MM.1S (cell line): ENCODE results near the gene GALNT5.
"Not testable (repeated sequence)": the region's sequence is repeated elsewhere in the genome, so short reads cannot be mapped to it uniquely, and the experiment has no call there.

Source experiments
- DNase-seq: peaks from one replicate; pipeline ENCODE4 v3.0.0-alpha.2; 2015
- H2AFZ ChIP-seq: fragments of 300-600 bp; sonication (generic); 2 replicates; pipeline ENCODE4 v1.6.0; 2016; ENCODE audit warnings: antibody characterized with exemption, low read length
- H3F3A ChIP-seq: fragments of 300-600 bp; sonication (generic); 2 replicates; pipeline ENCODE4 v1.6.1; 2016; ENCODE audit warnings: mild to moderate bottlenecking, antibody characterized with exemption, low read length, moderate library complexity, mixed read lengths; ENCODE audit not compliant: insufficient read depth
- H3K27ac ChIP-seq: fragments of 300-600 bp; sonication (generic); 2 replicates; pipeline ENCODE4 v1.5.1; 2016; ENCODE audit warnings: mild to moderate bottlenecking, low read length
- H3K27me3 ChIP-seq: fragments of 300-600 bp; sonication (generic); replicated peaks from 2 replicates; pipeline ENCODE4 v1.6.0; 2016; ENCODE audit warnings: low read length; ENCODE audit not compliant: insufficient read depth
- H3K36me3 ChIP-seq: fragments of 300-600 bp; sonication (generic); replicated peaks from 2 replicates; pipeline ENCODE4 v1.6.1; 2016; ENCODE audit warnings: mild to moderate bottlenecking, low read length, mixed read lengths; ENCODE audit not compliant: insufficient read depth
- H3K4me1 ChIP-seq: fragments of 300-600 bp; sonication (generic); 2 replicates; pipeline ENCODE4 v1.6.1; 2016; ENCODE audit warnings: low read length, mixed read lengths
- H3K4me2 ChIP-seq: fragments of 300-600 bp; sonication (generic); 2 replicates; pipeline ENCODE4 v1.6.0; 2016; ENCODE audit warnings: low read depth, low read length
- H3K4me3 ChIP-seq: fragments of 300-600 bp; sonication (generic); 2 replicates; pipeline ENCODE4 v1.5.1; 2016; ENCODE audit warnings: low read length, mixed read lengths
- H3K79me2 ChIP-seq: fragments of 300-600 bp; sonication (generic); 2 replicates; pipeline ENCODE4 v1.6.1; 2016; ENCODE audit warnings: mixed run types, low read length, mixed read lengths
- H3K9ac ChIP-seq: fragments of 300-600 bp; sonication (generic); 2 replicates; pipeline ENCODE4 v1.6.1; 2016; ENCODE audit warnings: low read length, mixed read lengths
- H3K9me2 ChIP-seq: fragments of 300-600 bp; sonication (generic); replicated peaks from 2 replicates; pipeline ENCODE4 v1.6.1; 2016; ENCODE audit warnings: mild to moderate bottlenecking, low read length, mixed read lengths; ENCODE audit not compliant: insufficient read depth
- H3K9me3 ChIP-seq: fragments of 300-600 bp; sonication (generic); replicated peaks from 2 replicates; pipeline ENCODE4 v1.6.1; 2016; ENCODE audit warnings: mild to moderate bottlenecking, low read length, mixed read lengths; ENCODE audit not compliant: insufficient read depth
- H4K20me1 ChIP-seq: fragments of 300-600 bp; sonication (generic); 2 replicates; pipeline ENCODE4 v1.6.1; 2016; ENCODE audit warnings: mild to moderate bottlenecking, low read length, moderate library complexity, mixed read lengths; ENCODE audit not compliant: insufficient read depth
- EZH2 ChIP-seq: fragments of 300-600 bp; sonication (generic); optimal IDR thresholded peaks from 2 replicates; pipeline ENCODE3; 2017; ENCODE audit warnings: low read depth, mild to moderate bottlenecking, antibody characterized with exemption, low read length, mixed read lengths
- EZH2phosphoT487 ChIP-seq: fragments of 300-600 bp; sonication (generic); IDR thresholded peaks from 2 replicates; pipeline ENCODE4 v1.6.1; 2018; ENCODE audit warnings: antibody characterized with exemption, low read length
- TF ChIP-seq, protein P1 (sequence below): fragments of 300-600 bp; sonication (generic); IDR thresholded peaks from 2 replicates; pipeline ENCODE4 v1.5.1; 2016; ENCODE audit warnings: antibody characterized with exemption, low read length, mixed read lengths

Gene GALNT5

GRCh38 chr2:157269922-157270321, 12.4 kb downstream of the GALNT5 start:
- no peak overlapping the region for H3K27ac ChIP-seq
- H3K27me3 ChIP-seq, result no peaks in the 10 kb centered on the region
- H3K4me3 ChIP-seq, result no peak overlapping the region
- no peak overlapping the region for H3K4me2 ChIP-seq
- no peaks in the 10 kb centered on the region for H3K4me1 ChIP-seq
- H3K9me2 ChIP-seq, result no peaks in the 10 kb centered on the region
- DNase-seq, result no peak
- H3F3A ChIP-seq, result no peaks in the 10 kb centered on the region
- no peak overlapping the region for H3K9ac ChIP-seq
- H2AFZ ChIP-seq, result no peak overlapping the region
- H4K20me1 ChIP-seq, result no peaks in the 10 kb centered on the region
- H3K9me3 ChIP-seq, result no peaks in the 10 kb centered on the region
- TF ChIP-seq EZH2phosphoT487 (no peak), EZH2 (no peak)
- TF ChIP-seq, protein P1, sequence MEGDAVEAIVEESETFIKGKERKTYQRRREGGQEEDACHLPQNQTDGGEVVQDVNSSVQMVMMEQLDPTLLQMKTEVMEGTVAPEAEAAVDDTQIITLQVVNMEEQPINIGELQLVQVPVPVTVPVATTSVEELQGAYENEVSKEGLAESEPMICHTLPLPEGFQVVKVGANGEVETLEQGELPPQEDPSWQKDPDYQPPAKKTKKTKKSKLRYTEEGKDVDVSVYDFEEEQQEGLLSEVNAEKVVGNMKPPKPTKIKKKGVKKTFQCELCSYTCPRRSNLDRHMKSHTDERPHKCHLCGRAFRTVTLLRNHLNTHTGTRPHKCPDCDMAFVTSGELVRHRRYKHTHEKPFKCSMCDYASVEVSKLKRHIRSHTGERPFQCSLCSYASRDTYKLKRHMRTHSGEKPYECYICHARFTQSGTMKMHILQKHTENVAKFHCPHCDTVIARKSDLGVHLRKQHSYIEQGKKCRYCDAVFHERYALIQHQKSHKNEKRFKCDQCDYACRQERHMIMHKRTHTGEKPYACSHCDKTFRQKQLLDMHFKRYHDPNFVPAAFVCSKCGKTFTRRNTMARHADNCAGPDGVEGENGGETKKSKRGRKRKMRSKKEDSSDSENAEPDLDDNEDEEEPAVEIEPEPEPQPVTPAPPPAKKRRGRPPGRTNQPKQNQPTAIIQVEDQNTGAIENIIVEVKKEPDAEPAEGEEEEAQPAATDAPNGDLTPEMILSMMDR, result no peak
- H3K79me2 ChIP-seq, result no peaks in the 10 kb centered on the region
- H3K36me3 ChIP-seq, result no peaks in the 10 kb centered on the region

DNA sequence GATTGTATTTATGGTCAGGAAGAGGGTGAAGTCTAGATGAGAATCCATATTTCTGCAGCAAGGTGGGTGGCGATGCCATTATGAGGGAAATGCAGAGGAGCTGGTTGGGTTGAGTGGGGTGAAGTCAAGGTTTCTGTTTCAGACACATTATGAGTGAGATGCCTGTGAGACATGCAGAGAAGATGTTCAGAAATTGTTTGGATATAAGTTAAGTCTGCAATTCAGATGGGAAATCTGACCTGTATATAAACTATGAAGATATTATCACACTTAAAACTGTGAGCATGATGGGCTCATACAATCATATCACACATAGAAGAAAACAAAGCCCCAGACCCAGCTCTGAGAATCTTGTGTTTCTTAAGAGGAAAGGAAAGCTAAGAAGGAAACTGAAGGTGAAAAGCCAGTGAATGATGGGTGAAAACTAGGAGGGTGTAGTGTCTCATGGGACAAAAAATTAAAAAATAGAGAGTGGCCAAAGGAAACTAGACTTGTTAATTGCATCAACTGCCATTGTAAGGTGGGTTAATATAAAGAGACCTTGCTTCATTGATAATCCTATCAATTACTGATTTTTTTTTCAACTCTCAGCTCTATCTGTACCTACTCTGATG, 14.2 kb downstream of the GALNT5 start:
- Histone ChIP-seq H4K20me1 (no peaks in the 10 kb centered on the region), H3K9me2 (no peaks in the 10 kb centered on the region), H3K27ac (no peak overlapping the region), H3K36me3 (no peaks in the 10 kb centered on the region), H3K4me2 (no peak overlapping the region), H3K27me3 (no peaks in the 10 kb centered on the region), H3F3A (no peaks in the 10 kb centered on the region), H3K4me1 (no peaks in the 10 kb centered on the region), H3K9ac (no peak overlapping the region), H3K4me3 (no peak overlapping the region), H3K9me3 (no peaks in the 10 kb centered on the region), H2AFZ (no peak overlapping the region), H3K79me2 (no peaks in the 10 kb centered on the region)
- DNase-seq, result no peak
- TF ChIP-seq EZH2, result no peak
- TF ChIP-seq, protein P1, result no peak
- no peak for TF ChIP-seq EZH2phosphoT487

DNA sequence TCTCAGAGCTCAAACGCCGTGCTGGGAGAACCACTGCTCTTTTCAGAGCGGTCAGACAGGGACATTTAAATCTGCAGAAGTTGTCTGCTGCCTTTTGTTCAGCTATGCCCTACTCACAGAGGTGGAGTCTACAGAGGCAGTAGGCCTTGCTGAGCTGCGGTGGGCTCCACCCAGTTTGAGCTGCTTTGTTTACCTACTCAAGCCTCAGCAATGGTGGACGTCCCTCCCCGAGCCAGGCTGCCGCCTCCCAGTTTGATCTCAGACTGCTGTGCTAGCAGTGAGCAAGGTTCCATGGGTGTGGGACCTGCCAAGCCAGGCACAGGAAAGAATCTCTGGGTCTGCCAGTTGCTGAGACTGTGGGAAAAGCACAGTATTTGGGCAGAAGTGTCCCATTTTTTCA, 21.8 kb downstream of the GALNT5 start:
- not testable (repeated sequence) for DNase-seq, H3K9me2 ChIP-seq, H3K36me3 ChIP-seq, H3K9me3 ChIP-seq, H3K27ac ChIP-seq, H3K79me2 ChIP-seq, H4K20me1 ChIP-seq, H3F3A ChIP-seq, H3K4me3 ChIP-seq, H3K4me1 ChIP-seq, H2AFZ ChIP-seq, H3K4me2 ChIP-seq, H3K27me3 ChIP-seq, H3K9ac ChIP-seq

DNA sequence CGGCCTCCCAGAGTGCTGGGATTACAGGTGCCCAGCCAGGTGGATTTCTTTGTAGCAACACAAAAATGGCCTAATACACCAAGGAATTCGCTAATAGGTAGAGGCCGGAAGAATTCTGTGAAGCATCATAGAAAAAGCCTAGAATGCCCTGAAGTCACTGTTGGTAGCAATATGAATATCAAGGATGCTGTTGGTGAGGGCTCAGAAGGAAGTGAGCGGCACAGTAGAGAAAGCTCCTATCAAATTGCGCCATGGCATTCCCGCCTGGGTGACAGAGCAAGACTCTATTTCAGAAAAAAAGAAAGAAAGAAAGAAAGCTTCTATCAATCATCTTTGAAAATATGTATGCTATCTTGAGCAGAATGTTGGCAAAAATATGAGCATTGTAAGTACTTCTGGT, 23.8 kb downstream of the GALNT5 start:
- no peaks in the 10 kb centered on the region for H3K79me2 ChIP-seq
- no peaks in the 10 kb centered on the region for H3K4me1 ChIP-seq
- no peaks in the 10 kb centered on the region for H3K9me2 ChIP-seq
- no peak for DNase-seq
- no peak overlapping the region for H3K27ac ChIP-seq
- H3K4me3 ChIP-seq, result no peak overlapping the region
- H4K20me1 ChIP-seq, result no peaks in the 10 kb centered on the region
- H3K4me2 ChIP-seq, result no peak overlapping the region
- TF ChIP-seq EZH2 (no peak), EZH2phosphoT487 (no peak)
- TF ChIP-seq, protein P1, result no peak
- H3F3A ChIP-seq, result no peaks in the 10 kb centered on the region
- no peaks in the 10 kb centered on the region for H3K27me3 ChIP-seq
- no peak overlapping the region for H2AFZ ChIP-seq
- H3K36me3 ChIP-seq, result no peaks in the 10 kb centered on the region
- no peaks in the 10 kb centered on the region for H3K9me3 ChIP-seq
- H3K9ac ChIP-seq, result no peak overlapping the region
